Measurements from ENCODE around the gene STK38.

The STK38 gene

GRCh38 chr6:36479256-36479655 is 68.0 kb downstream of the STK38 start:
- Histone ChIP-seq H3K79me2 (ENCODE audit: low read length) (no peaks in the 10 kb centered on the region), H3K4me2 (ENCODE audit: low read length) (no peak overlapping the region), H3K4me1 (ENCODE audit: low read length) (no peaks in the 10 kb centered on the region), H2AFZ (ENCODE audit: low read depth, low read length) (no peak overlapping the region), H3K4me3 (ENCODE audit: low read length) (no peak overlapping the region), H3K36me3 (replicated peaks; ENCODE audit: low read depth, low read length) (peaks cover 49% of the 10 kb centered on the region), H3K27ac (ENCODE audit: low read length) (no peak overlapping the region), H3K9ac (ENCODE audit: low read length) (no peak overlapping the region), H3K9me3 (ENCODE audit: insufficient read depth, low read length) (no peaks in the 10 kb centered on the region), H4K20me1 (ENCODE audit: insufficient read depth, low read length) (no peaks in the 10 kb centered on the region), H3K27me3 (ENCODE audit: low read depth, low read length) (no peaks in the 10 kb centered on the region)
- no peak for TF ChIP-seq CTCF (IDR thresholded peaks at IDR 0.05; ENCODE audit: low read depth, low read length)
- TF ChIP-seq EZH2phosphoT487 (IDR thresholded peaks at IDR 0.05; ENCODE audit: low read depth): no peak

GRCh38 chr6:36478051-36478526 is 69.2 kb downstream of the STK38 start:
- TF ChIP-seq EZH2phosphoT487 (IDR thresholded peaks at IDR 0.05; ENCODE audit: low read depth) (no peak), CTCF (IDR thresholded peaks at IDR 0.05; ENCODE audit: low read depth, low read length) (no peak)
- no peaks in the 10 kb centered on the region for H3K27me3 ChIP-seq (ENCODE audit: low read depth, low read length)
- H3K4me2 ChIP-seq (ENCODE audit: low read length): no peak overlapping the region
- H3K27ac ChIP-seq (ENCODE audit: low read length): no peak overlapping the region
- no peaks in the 10 kb centered on the region for H3K79me2 ChIP-seq (ENCODE audit: low read length)
- H3K9me3 ChIP-seq (ENCODE audit: insufficient read depth, low read length): no peaks in the 10 kb centered on the region
- peaks cover 46% of the 10 kb centered on the region for H3K36me3 ChIP-seq (replicated peaks; ENCODE audit: low read depth, low read length)
- H4K20me1 ChIP-seq (ENCODE audit: insufficient read depth, low read length): no peaks in the 10 kb centered on the region
- no peaks in the 10 kb centered on the region for H3K4me1 ChIP-seq (ENCODE audit: low read length)
- no peak overlapping the region for H3K9ac ChIP-seq (ENCODE audit: low read length)
- no peak overlapping the region for H3K4me3 ChIP-seq (ENCODE audit: low read length)
- H2AFZ ChIP-seq (ENCODE audit: low read depth, low read length): no peak overlapping the region

GRCh38 chr6:36469946-36470345 is 77.3 kb downstream of the STK38 start:
- H4K20me1 ChIP-seq (ENCODE audit: insufficient read depth, low read length): peaks cover 10% of the 10 kb centered on the region; the same call in 1 of the 2 replicates
- H3K27ac ChIP-seq (ENCODE audit: low read length): no peak overlapping the region
- H3K79me2 ChIP-seq (ENCODE audit: low read length): peaks cover 32% of the 10 kb centered on the region
- no peaks in the 10 kb centered on the region for H3K27me3 ChIP-seq (ENCODE audit: low read depth, low read length)
- H3K9me3 ChIP-seq (ENCODE audit: insufficient read depth, low read length): no peaks in the 10 kb centered on the region
- H3K4me1 ChIP-seq (ENCODE audit: low read length): peaks cover 6% of the 10 kb centered on the region; the same call in 1 of the 2 replicates
- peaks cover 26% of the 10 kb centered on the region for H3K36me3 ChIP-seq (replicated peaks; ENCODE audit: low read depth, low read length)
- no peak overlapping the region for H2AFZ ChIP-seq (ENCODE audit: low read depth, low read length)
- TF ChIP-seq CTCF (IDR thresholded peaks at IDR 0.05; ENCODE audit: low read depth, low read length): no peak
- TF ChIP-seq EZH2phosphoT487 (IDR thresholded peaks at IDR 0.05; ENCODE audit: low read depth): no peak
- no peak overlapping the region for H3K4me3 ChIP-seq (ENCODE audit: low read length)
- H3K9ac ChIP-seq (ENCODE audit: low read length): no peak overlapping the region
- no peak overlapping the region for H3K4me2 ChIP-seq (ENCODE audit: low read length)

GRCh38 chr6:36469148-36469661 is 78.1 kb downstream of the STK38 start:
- H3K4me3 ChIP-seq (ENCODE audit: low read length): no peak overlapping the region
- H3K4me1 ChIP-seq (ENCODE audit: low read length): peaks cover 6% of the 10 kb centered on the region; the same call in 1 of the 2 replicates
- no peak overlapping the region for H3K27ac ChIP-seq (ENCODE audit: low read length)
- no peak overlapping the region for H3K9ac ChIP-seq (ENCODE audit: low read length)
- no peaks in the 10 kb centered on the region for H3K27me3 ChIP-seq (ENCODE audit: low read depth, low read length)
- H3K79me2 ChIP-seq (ENCODE audit: low read length): peaks cover 39% of the 10 kb centered on the region
- peaks cover 16% of the 10 kb centered on the region for H4K20me1 ChIP-seq (ENCODE audit: insufficient read depth, low read length)
- TF ChIP-seq EZH2phosphoT487 (IDR thresholded peaks at IDR 0.05; ENCODE audit: low read depth): no peak
- no peak for TF ChIP-seq CTCF (IDR thresholded peaks at IDR 0.05; ENCODE audit: low read depth, low read length)
- peaks cover 19% of the 10 kb centered on the region for H3K36me3 ChIP-seq (replicated peaks; ENCODE audit: low read depth, low read length)
- H3K9me3 ChIP-seq (ENCODE audit: insufficient read depth, low read length): no peaks in the 10 kb centered on the region
- H2AFZ ChIP-seq (ENCODE audit: low read depth, low read length): no peak overlapping the region
- H3K4me2 ChIP-seq (ENCODE audit: low read length): peak overlapping the region; percentile 6

Measured in OCI-LY3 (cell line).